Measurements from ENCODE around the gene PIM3. TPM values are rescaled to one million over a fixed set of nuclear protein-coding genes. Genes with fewer than 3 reads are reported as not detected.
"Not testable (repeated sequence)": the region's sequence is repeated elsewhere in the genome, so short reads cannot be mapped to it uniquely, and the experiment has no call there.

PIM3 gene
- total RNA-seq, 4 donors from 2014 or later, result 92.2 to 174 (median 114) TPM

DNA sequence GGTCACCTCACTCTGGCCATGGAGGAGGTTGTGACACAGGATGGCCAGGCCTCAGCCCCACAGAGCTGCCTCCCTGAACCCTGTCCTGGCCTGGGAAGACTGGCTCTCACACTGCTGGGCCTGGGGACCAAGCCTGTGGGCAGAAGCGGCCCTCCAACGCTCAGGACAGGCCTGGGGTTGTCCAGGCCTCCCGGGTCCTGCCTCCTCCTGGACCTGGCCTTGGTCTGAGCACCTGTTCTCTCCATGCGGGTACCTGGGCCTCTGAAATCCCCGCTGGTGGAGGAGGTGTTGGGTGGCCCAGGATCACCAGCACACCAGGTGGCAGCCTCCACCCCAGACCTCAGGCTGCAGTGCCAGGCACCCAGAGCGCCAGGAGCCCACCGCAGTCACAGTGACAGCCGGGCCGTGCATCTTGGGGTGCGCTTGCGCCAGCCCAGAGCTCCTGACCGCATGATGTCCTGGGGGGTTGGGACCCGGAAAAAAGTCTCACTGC lies 16.1 kb upstream of the PIM3 start:
- TF ChIP-seq, protein P1, sequence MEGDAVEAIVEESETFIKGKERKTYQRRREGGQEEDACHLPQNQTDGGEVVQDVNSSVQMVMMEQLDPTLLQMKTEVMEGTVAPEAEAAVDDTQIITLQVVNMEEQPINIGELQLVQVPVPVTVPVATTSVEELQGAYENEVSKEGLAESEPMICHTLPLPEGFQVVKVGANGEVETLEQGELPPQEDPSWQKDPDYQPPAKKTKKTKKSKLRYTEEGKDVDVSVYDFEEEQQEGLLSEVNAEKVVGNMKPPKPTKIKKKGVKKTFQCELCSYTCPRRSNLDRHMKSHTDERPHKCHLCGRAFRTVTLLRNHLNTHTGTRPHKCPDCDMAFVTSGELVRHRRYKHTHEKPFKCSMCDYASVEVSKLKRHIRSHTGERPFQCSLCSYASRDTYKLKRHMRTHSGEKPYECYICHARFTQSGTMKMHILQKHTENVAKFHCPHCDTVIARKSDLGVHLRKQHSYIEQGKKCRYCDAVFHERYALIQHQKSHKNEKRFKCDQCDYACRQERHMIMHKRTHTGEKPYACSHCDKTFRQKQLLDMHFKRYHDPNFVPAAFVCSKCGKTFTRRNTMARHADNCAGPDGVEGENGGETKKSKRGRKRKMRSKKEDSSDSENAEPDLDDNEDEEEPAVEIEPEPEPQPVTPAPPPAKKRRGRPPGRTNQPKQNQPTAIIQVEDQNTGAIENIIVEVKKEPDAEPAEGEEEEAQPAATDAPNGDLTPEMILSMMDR (IDR thresholded peaks at IDR 0.05), result no peak
- DNase-seq (ENCODE audit: low spot score) (no peak), ATAC-seq (ENCODE audit: low FRiP score) (no peak)

DNA sequence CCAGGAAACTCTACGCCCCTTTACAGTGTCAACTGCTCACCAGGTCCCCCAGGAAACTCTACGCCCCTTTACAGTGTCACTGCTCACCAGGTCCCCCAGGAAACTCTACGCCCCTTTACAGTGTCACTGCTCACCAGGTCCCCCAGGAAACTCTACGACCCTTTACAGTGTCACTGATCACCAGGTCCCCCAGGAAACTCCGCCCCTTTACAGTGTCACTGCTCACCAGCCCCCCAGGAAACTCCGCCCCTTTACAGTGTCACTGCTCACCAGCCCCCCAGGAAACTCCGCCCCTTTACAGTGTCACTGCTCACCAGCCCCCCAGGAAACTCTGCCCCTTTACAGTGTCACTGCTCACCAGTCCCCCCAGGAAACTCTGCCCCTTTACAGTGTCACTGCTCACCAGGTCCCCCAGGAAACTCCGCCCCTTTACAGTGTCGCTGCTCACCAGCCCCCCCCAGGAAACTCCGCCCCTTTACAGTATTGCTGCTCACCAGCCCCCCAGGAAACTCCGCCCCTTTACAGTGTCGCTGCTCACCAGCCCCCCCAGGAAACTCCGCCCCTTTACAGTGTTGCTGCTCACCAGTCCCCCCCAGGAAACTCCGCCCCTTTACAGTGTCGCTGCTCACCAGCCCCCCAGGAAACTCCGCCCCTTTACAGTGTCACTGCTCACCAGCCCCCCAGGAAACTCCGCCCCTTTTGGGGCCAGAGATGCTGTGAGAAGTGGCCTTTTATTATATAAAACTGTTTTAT lies 15.4 kb upstream of the PIM3 start:
- not testable (repeated sequence) for DNase-seq (ENCODE audit: low spot score); ATAC-seq (ENCODE audit: low FRiP score)

DNA sequence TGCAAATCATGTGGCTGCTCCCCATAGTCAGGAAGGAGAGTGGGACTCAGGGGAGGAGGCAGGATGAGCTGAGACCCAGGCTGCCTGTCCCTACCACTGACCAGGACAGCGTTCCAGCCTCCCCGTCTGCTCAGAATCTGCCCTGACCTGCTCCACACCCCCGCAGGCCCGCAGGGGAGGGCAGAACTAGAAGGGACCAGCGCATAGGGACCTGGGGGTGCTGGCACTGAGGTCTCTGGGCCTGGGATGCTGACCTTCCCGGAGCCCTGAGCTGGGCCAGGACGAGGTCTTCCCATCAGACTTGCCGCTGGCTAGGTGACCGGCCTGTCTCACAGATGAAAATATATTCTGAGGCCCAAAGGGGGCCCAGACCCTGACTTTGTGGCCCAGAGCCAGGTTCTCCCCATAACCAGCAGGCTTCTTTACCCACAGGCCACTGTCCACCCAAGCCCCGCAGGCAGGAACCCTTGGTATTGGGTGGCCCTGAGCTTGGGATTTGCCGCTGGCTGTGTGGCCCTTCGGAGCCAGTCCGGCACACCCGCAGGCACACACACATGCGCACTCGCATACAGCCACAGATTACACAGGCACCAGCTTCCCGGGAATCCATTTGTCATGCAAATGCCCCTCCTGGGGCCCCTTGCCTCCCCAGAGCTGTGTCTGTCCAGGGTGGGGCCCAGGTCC lies 13.8 kb upstream of the PIM3 start:
- no peak for ATAC-seq (ENCODE audit: low FRiP score)
- no peak for DNase-seq (ENCODE audit: low spot score)
- TF ChIP-seq, protein P1 (IDR thresholded peaks at IDR 0.05), result no peak

DNA sequence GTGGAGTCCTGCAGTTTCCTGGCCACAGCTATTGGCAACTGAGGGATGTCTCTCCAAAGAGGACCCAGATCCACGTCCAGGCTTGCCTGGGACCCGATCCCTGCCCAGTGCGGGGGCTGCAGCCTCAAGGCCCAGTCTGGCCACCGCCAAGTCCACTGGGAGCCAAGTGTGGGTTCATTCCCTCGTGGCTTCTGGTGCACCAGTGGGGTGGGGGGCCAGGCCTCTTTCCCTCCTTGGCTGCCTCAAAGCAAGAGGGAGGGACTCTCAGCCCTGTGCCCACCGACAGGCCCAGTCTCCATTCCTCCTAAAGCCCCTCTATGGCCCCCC lies 13.3 kb upstream of the PIM3 start:
- DNase-seq (ENCODE audit: low spot score), result no peak
- no peak for ATAC-seq (ENCODE audit: low FRiP score)
- TF ChIP-seq, protein P1 (IDR thresholded peaks at IDR 0.05), result no peak

DNA sequence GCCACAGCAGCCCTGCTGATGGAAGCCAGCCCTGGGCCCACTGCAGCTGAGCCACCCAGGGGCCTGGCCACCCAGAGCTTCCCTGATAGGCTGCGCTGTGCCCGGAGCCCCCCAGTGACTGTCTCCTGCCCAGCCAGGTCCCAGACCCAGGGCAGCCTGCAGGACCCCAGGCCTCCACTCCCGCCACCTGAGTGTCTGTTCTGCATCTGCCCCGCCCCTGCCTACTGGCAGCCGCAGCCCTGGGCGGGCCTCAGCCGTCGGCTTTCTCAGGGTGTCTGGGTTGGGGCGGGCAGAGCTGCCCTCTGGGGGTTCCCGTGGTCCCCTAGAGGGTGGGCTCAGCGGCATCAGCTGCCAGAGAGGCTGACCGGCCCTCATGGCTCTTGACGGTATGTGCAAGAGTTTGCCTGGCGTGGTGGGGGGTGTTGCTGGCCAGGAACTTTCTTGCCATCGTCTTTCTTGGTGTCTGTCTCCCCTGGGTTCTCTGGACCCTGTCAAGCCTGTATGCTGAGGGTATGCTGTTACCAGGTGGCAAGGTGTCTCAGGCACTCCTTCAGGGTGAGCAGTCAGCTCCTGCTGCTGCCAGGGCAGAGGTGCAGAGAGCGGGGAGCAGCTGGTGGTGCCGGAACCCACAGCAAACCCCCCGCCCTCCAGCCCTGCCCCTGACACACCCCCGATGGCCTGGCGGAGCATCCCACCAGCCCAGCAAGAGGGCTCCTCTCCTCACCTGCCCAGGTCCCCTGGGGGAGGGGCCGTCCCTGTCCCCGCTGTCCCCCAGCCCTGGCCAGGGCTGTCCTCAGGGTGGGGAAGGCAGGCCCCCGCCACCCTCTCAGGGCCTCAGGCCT lies 12.2 kb upstream of the PIM3 start:
- ATAC-seq (ENCODE audit: low FRiP score) (no peak), DNase-seq (ENCODE audit: low spot score) (no peak)
- TF ChIP-seq, protein P1 (IDR thresholded peaks at IDR 0.05), result no peak

DNA sequence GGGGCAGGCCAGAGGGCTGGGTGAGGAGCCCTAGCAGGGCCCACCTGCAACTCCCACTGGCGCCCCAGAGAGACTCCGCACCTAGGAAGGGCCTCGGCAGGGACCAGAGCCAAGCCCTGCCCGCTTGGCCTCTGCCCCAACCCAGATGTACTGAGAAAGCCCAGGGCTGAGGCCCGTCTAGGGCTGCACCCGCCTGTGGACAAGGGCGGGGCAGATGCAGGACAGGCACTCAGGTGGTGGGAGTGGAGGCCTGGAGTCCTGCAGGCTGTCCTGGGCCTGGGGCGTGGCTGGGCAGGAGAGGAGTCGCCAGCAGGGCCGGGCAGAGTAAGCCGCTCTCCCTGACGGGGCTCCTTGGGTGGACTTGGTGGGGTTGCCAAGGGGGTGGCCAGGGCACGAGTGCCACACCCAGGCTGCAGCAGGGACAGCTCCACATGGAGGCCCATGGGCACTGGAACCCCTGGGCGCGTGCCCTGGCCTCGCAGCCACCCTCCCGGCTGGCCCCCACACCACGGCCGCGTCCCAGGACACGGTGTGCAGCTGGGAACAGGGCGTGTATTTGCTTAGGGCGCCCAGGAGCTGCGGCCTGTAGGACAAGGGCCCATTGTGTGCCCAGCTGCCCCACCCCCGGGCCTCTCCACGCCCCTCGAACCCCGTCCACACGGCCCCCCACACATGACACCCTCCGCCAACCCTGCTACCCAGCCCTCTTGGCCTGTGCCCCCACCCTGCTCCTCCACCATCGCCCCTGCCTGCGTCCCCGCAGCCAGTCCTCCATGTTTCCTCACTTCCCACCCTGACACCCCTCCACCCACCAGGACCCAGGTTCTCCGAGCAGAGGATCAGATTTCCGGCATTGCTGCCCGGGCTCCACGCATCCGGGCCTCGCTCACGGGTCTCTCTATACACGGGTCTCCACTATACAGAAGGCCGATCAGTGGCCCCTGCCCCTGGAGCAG lies 11.3 kb upstream of the PIM3 start:
- ATAC-seq (ENCODE audit: low FRiP score) (peak; percentile 12), DNase-seq (ENCODE audit: low spot score) (no peak)
- TF ChIP-seq, protein P1 (IDR thresholded peaks at IDR 0.05), result no peak
